PFSK-1 (cell line): ENCODE measurements around the gene EGR4.

Experiments
- FOXP2 ChIP-seq: optimal IDR thresholded peaks from 2 replicates; pipeline ENCODE3; 2011; ENCODE audit warnings: borderline replicate concordance, control low read depth, inconsistent platforms; ENCODE audit not compliant: insufficient read depth; ENCODE audit errors: extremely low read length, extremely low read depth
- POLR2AphosphoS5 ChIP-seq: IDR thresholded peaks from 2 replicates; pipeline ENCODE4 v1.6.1; 2012; ENCODE audit warnings: low read depth, mild to moderate bottlenecking, control low read depth, low read length, moderate library complexity
- REST ChIP-seq, 2 experiments: IDR thresholded peaks; 2 replicates each; pipeline versions ENCODE4 v1.6.1 to v1.8.0; 2011 to 2012; ENCODE audit warnings: low read depth in 2 of 2, low read length in 2 of 2, control low read depth in 1 of 2, inconsistent platforms in 1 of 2, mild to moderate bottlenecking in 1 of 2, moderate library complexity in 1 of 2; ENCODE audit not compliant: insufficient read depth in 1 of 2
- SIN3A ChIP-seq: IDR thresholded peaks from 2 replicates; pipeline ENCODE4 v1.6.1; 2012; ENCODE audit warnings: mild to moderate bottlenecking, low read length, moderate library complexity, borderline replicate concordance; ENCODE audit not compliant: insufficient read depth
- TAF1 ChIP-seq: IDR thresholded peaks from 2 replicates; pipeline ENCODE4 v1.6.1; 2012; ENCODE audit warnings: low read length, control low read depth, borderline replicate concordance; ENCODE audit not compliant: insufficient read depth

EGR4 gene

GRCh38 chr2:73269686-73270465 lies 23.5 kb downstream of the EGR4 start:
- TF ChIP-seq FOXP2, result no peak
- TF ChIP-seq POLR2AphosphoS5, result no peak
- no peak for TF ChIP-seq TAF1
- TF ChIP-seq SIN3A, result no peak
- no peak for TF ChIP-seq REST (IDR thresholded peaks at IDR 0.05; ENCODE audit: insufficient read depth in 1 of 2, low read depth in 2 of 2, low read length in 2 of 2)

- TF ChIP-seq SIN3A (no peak), POLR2AphosphoS5 (no peak), FOXP2 (no peak), TAF1 (no peak), REST (IDR thresholded peaks at IDR 0.05; ENCODE audit: insufficient read depth in 1 of 2, low read depth in 2 of 2, low read length in 2 of 2) (no peak)
Observed at GRCh38 chr2:73268830-73269685, 24.3 kb downstream of the EGR4 start.

GRCh38 chr2:73268366-73268829 lies 24.9 kb downstream of the EGR4 start:
- TF ChIP-seq FOXP2, result no peak
- no peak for TF ChIP-seq TAF1
- no peak for TF ChIP-seq REST (IDR thresholded peaks at IDR 0.05; ENCODE audit: insufficient read depth in 1 of 2, low read depth in 2 of 2, low read length in 2 of 2)
- TF ChIP-seq POLR2AphosphoS5, result no peak
- no peak for TF ChIP-seq SIN3A

- TF ChIP-seq SIN3A, result no peak
- TF ChIP-seq FOXP2, result no peak
- TF ChIP-seq POLR2AphosphoS5, result no peak
- no peak for TF ChIP-seq TAF1
- no peak for TF ChIP-seq REST (IDR thresholded peaks at IDR 0.05; ENCODE audit: insufficient read depth in 1 of 2, low read depth in 2 of 2, low read length in 2 of 2)
Observed at GRCh38 chr2:73267008-73267407, 26.3 kb downstream of the EGR4 start.
